ENCODE results near the gene BNC2.

GRCh38 chr9:16735001-16735400 lies 135.5 kb downstream of the BNC2 start:
- TF ChIP-seq, protein P1, sequence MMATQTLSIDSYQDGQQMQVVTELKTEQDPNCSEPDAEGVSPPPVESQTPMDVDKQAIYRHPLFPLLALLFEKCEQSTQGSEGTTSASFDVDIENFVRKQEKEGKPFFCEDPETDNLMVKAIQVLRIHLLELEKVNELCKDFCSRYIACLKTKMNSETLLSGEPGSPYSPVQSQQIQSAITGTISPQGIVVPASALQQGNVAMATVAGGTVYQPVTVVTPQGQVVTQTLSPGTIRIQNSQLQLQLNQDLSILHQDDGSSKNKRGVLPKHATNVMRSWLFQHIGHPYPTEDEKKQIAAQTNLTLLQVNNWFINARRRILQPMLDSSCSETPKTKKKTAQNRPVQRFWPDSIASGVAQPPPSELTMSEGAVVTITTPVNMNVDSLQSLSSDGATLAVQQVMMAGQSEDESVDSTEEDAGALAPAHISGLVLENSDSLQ (IDR thresholded peaks at IDR 0.05), result no peak
- TF ChIP-seq FOXA1 (IDR thresholded peaks at IDR 0.05), result no peak
- TF ChIP-seq ARNT (IDR thresholded peaks at IDR 0.05), result no peak
